ENCODE measurements around the gene ARMC3. TPM values are rescaled to one million over a fixed set of nuclear protein-coding genes. Genes with fewer than 3 reads are reported as not detected.
"Not testable (repeated sequence)": the region's sequence is repeated elsewhere in the genome, so short reads cannot be mapped to it uniquely, and the experiment has no call there.

Gene ARMC3
- polyA plus RNA-seq, 4 donors = 10.9 to 16.7 (median 13.1) TPM

DNA sequence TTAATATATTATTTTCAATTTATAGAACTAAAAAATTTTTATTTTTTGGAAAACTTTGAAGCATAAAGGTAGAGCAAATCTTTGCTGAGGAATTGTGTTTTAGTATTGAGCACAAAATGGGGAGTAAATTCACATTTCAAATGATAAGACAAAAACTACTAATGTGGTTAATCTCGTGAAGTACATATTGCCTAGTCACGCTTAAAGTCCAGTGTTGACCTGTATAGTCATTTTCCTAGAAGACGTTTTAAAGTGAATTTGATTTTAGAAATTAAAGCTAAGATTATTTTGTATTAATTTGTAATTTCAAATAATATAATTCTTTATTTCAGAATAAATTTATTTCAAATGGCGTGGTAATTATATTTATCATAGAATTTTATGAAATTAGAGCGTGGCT lies 110.3 kb downstream of the ARMC3 start:
- DNase-seq (ENCODE audit: low read depth in 4 of 4, low spot score in 3 of 4) = no peak

- no peak for DNase-seq (ENCODE audit: low read depth in 4 of 4, low spot score in 3 of 4)
Observed at GRCh38 chr10:23040002-23040401, 112.1 kb downstream of the ARMC3 start.

DNA sequence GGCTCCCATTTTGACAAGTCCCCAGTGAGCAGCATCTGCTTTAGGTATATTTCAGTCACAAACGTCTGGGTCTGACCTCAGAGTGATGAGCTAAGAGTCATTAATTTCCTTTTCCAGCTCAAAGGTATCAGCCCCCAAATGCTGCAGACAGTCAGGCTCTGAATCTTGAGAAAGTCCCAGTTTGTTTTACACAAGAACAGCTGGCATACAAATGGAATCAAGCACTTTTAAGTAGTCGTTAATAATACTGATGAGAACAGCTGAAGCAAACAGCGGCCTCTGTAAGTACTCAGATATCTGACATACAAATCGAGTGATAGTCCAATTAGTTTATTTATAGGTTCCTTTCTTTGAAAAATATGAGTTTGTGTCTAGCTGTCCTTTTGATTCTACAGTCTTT lies 118.2 kb downstream of the ARMC3 start:
- DNase-seq (ENCODE audit: low read depth in 4 of 4, low spot score in 3 of 4) = no peak

- DNase-seq (ENCODE audit: low read depth in 4 of 4, low spot score in 3 of 4) = no peak
Observed at GRCh38 chr10:23047201-23048050, 119.6 kb downstream of the ARMC3 start.

DNA sequence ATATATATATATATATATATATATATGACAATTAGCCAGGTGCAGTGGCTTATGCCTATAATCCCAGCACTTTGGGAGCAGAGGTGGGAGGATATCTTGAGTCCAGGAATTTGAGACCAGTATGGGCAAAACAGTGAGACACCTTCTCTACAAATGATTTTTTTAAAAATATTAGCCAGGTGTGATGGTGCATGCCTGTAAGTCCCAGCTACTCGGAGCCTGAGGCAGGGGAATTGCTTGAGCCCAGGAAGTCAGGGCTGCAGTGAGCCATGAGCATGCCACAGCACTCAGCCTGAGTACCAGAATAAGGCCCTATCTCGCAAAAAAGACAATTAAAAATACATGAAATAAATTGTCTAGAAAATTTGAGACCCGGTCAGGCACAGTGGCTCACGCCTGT lies 120.3 kb downstream of the ARMC3 start:
- no peak for DNase-seq (ENCODE audit: low read depth in 4 of 4, low spot score in 3 of 4)

- no peak for DNase-seq (ENCODE audit: low read depth in 4 of 4, low spot score in 3 of 4)
Observed at GRCh38 chr10:23051278-23051677, 123.4 kb downstream of the ARMC3 start.

DNA sequence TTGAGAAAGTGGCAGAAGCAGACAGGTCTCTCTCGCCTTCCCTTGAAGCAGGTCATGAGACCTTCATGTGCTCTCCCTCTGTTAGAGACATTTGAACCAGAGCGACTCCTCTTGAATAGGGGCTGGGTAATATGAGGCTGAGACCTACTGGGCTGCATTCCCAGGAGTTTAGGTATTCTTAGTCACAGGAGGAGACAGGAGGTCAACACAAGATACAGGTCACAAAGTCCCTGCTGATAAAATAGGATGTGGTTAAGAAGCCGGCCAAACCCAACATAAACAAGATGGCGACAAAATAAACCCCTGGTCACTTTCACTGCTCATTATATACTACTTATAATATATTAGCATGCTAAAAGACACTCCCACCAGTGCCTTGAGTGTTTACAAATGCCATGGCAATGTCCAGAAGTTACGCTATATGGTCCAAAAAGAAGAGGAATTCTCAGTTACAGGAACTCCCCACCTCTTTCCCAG lies 124.0 kb downstream of the ARMC3 start:
- no peak for DNase-seq (ENCODE audit: low read depth in 4 of 4, low spot score in 3 of 4)

DNA sequence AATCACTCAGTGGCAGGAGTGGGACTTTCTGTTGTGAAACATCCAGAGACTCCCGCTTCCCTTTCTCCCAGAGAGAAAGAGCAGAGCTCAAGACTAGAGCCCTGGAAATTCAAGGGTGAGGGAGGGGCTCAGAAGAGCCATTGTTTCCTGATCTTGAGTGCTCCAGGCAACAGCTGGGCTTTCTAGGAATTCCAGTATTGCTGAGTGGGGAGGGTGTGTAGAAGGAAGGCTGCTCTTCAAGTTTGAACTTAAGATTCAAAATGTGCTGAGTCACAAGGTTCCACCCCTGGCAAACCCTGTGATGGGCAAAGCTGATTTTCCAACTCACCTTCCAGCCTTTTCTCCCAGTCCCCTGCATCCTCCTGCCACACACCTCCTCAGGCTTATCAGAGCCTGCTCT lies 125.2 kb downstream of the ARMC3 start:
- no peak for DNase-seq (ENCODE audit: low read depth in 4 of 4, low spot score in 3 of 4)

GRCh38 chr10:23055424-23056185 lies 127.8 kb downstream of the ARMC3 start:
- DNase-seq (ENCODE audit: low read depth in 4 of 4, low spot score in 3 of 4) = no peak

DNA sequence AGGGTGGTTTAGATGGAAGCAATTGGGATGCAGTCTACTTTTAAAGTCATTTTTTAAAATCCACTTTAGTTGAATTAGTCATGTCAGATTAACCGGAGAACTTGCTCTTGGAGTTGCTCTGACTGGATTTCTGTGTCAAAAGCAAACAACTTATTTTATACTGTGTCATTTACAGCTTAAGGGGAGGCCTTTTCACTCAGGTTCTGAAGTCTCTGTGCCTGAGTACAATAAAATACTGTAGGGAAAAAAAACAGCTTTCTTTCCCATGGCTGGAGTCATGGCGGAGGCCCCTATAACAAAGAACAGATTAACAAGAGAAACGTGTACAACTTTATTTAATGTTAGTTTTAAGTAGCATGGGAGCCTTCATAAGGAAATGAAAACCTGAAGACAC lies 128.3 kb downstream of the ARMC3 start:
- DNase-seq (ENCODE audit: low read depth in 4 of 4, low spot score in 3 of 4) = no peak

GRCh38 chr10:23058366-23058765 lies 130.5 kb downstream of the ARMC3 start:
- DNase-seq (ENCODE audit: low read depth in 4 of 4, low spot score in 3 of 4) = no peak

- DNase-seq (ENCODE audit: low read depth in 4 of 4, low spot score in 3 of 4) = no peak
Observed at GRCh38 chr10:23060918-23061317, 133.1 kb downstream of the ARMC3 start.

- no peak for DNase-seq (ENCODE audit: low read depth in 4 of 4, low spot score in 3 of 4)
Observed at GRCh38 chr10:23063045-23063972, 135.5 kb downstream of the ARMC3 start.

DNA sequence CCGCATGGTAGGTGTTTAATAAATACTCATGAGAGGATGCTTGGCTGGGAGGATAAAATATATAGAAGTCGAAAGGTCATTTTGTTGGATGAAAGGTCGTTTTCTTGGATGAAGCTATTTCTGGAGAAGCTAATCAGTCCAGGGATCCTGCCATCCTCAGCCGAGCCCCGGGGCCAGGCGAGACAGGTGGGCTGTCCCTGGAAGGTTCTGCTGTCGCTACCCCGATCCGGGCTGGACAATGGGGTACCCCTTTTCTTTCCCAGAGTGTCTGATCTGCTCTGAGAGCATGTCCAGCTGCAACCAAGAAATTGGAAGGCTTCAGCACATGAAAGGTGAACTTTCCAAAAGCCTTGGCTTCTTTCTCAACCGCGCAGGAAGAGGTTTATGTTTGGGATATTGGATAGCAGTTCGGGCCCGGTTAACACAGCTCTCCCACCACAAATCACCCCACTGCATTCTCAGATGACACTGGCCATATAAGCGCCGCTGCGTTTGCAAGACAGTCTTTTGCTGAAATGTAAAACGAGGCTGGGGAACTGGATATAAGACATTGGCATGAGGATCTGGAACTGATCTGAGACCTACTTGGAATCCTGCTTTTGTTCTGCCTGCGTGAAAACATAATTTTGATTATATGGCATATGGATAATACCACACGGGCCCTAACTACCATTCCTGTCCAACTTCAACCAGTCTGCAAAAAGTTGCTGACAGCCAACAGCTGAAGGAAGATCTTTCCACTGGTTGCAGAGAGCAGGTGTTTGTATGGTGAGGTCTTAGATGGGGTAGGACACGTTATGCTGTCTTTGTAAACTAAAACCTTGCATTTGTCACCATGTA lies 136.3 kb downstream of the ARMC3 start:
- no peak for DNase-seq (ENCODE audit: low read depth in 4 of 4, low spot score in 3 of 4)

DNA sequence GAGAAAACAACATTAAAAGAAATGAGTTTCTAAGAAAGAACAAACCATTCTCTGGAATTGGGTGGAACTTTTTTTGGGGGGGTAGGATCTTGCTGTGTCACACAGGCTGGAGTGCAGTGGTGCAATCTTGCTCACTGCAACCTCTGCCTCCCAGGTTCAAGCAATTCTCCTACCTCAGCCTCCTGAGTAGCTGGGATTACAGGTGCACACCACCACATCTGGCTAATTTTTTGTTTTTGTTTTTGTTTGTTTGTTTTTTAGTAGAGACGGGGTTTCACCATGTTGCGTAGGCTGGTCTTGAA lies 136.9 kb downstream of the ARMC3 start:
- DNase-seq (ENCODE audit: low read depth in 4 of 4, low spot score in 3 of 4) = not testable (repeated sequence)

- no peak for DNase-seq (ENCODE audit: low read depth in 4 of 4, low spot score in 3 of 4)
Observed at GRCh38 chr10:23065181-23065948, 137.5 kb downstream of the ARMC3 start.

GRCh38 chr10:23067337-23067736 lies 139.5 kb downstream of the ARMC3 start:
- no peak for DNase-seq (ENCODE audit: low read depth in 4 of 4, low spot score in 3 of 4)

DNA sequence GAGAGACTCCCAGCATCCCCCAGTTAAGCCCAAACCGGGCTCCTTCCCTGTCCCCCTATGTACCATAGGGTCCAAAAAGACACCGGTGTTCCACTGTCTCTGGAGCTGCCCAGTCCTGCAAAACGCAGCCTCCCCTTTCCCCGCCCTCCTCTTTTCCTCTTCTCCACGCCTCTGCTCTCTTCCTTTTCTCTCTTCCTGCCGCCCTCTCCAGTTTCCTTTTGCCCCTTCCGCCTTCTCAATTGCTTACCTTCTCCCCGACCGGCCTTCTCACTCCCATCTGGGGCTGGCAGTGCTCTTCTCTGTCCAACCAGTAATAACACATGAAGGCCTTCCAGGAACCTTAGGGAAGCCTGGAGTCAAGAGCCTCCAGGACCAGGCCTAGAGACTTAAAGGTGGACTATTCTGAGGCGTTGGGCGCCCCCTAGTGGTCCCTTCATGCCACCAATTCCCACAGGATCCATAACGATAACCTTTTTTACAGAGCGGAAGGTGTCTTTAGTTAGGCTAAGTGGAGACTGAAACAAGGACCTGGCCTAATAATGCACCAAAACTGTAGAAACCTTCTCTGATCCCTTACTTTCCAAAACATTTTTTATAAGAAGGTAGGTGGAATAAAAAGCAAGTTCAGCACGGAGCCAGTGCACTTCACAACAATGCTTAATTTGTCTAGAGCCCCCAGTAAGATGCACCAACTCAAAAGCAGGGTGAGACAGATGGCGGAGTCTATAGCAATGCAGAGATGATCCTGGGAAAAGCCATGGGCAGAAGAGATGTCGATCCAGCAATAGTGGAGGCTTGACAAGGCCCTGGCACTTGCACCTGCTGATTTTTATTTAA lies 140.3 kb downstream of the ARMC3 start:
- DNase-seq (ENCODE audit: low read depth in 4 of 4, low spot score in 3 of 4) = peak in 2 of 4 donors; percentile 74 to 76
